ENCODE measurements around the gene NDOR1. TPM values are rescaled to one million over a fixed set of nuclear protein-coding genes. Genes with fewer than 3 reads are reported as not detected.

Gene NDOR1
- total RNA-seq, 1 experiment from 2014 or later = 7.8 TPM

DNA sequence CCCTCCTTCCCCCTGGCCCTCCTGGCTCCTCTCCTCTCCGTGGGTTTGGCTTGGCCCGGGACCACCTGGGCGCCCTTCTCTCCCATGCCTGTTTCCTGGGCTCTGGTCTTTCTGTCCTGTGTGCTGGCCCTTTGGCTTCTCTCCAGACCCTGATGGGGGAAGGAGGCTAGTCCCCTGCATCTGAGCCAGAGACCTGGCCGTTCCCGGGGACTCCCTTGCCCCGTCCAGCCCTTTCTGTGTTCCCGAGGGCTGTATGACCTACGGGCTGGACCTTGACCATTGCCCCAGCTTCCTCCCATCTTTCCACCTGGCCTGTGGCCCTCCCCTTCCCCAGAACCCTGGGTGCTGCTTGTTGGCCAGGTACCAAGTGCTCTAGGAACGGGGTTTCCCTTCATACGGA is 58.0 kb downstream of the NDOR1 start:
- Histone ChIP-seq H3K4me2 (ENCODE audit: low read depth, low read length, poor library complexity, severe bottlenecking) (no peak overlapping the region), H3K36me3 (ENCODE audit: insufficient read depth, low read length) (peaks cover 10% of the 10 kb centered on the region), H3K27ac (ENCODE audit: low read length) (no peak overlapping the region), H3K9me3 (ENCODE audit: low read length) (no peaks in the 10 kb centered on the region), H3K9ac (ENCODE audit: low read length) (no peak overlapping the region), H3K4me3 (ENCODE audit: low read length) (no peak overlapping the region), H3K27me3 (ENCODE audit: low read length) (no peaks in the 10 kb centered on the region), H3K79me2 (ENCODE audit: low read length) (no peaks in the 10 kb centered on the region), H4K20me1 (ENCODE audit: insufficient read depth, low read depth, low read length) (no peaks in the 10 kb centered on the region), H2AFZ (ENCODE audit: low read length) (no peak overlapping the region), H3K9me2 (replicated peaks; ENCODE audit: insufficient read depth, low read length) (no peaks in the 10 kb centered on the region), H3K4me1 (ENCODE audit: low read length) (peaks cover 20% of the 10 kb centered on the region)
- no peak for DNase-seq

DNA sequence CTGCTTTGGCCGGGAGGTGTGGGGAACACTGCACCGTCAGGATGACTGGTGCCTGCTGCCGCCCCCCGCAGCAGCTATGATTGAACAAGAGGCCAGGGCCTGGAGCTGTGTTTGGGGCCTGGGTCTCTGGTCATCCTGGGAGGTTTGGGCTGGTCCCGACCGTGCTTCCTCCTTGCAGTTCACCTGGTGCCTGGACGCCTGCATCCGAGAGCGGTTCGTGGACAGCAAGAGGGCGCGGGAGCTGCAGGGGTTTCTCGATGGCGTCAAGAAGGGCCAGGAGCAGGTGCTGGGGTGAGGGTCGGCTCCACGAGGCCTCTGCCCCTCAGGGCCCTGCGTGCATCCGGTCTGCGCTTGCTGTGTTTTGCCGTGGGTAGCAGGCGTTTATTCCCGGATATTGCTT is 58.6 kb downstream of the NDOR1 start:
- Histone ChIP-seq H3K4me2 (ENCODE audit: low read depth, low read length, poor library complexity, severe bottlenecking) (no peak overlapping the region), H3K9me2 (replicated peaks; ENCODE audit: insufficient read depth, low read length) (no peaks in the 10 kb centered on the region), H3K27ac (ENCODE audit: low read length) (no peak overlapping the region), H3K36me3 (ENCODE audit: insufficient read depth, low read length) (peaks cover 5% of the 10 kb centered on the region), H2AFZ (ENCODE audit: low read length) (no peak overlapping the region), H3K9me3 (ENCODE audit: low read length) (no peaks in the 10 kb centered on the region), H3K79me2 (ENCODE audit: low read length) (no peaks in the 10 kb centered on the region), H3K4me1 (ENCODE audit: low read length) (peaks cover 26% of the 10 kb centered on the region), H3K9ac (ENCODE audit: low read length) (no peak overlapping the region), H3K4me3 (ENCODE audit: low read length) (no peak overlapping the region), H3K27me3 (ENCODE audit: low read length) (no peaks in the 10 kb centered on the region), H4K20me1 (ENCODE audit: insufficient read depth, low read depth, low read length) (no peaks in the 10 kb centered on the region)
- DNase-seq = no peak

DNA sequence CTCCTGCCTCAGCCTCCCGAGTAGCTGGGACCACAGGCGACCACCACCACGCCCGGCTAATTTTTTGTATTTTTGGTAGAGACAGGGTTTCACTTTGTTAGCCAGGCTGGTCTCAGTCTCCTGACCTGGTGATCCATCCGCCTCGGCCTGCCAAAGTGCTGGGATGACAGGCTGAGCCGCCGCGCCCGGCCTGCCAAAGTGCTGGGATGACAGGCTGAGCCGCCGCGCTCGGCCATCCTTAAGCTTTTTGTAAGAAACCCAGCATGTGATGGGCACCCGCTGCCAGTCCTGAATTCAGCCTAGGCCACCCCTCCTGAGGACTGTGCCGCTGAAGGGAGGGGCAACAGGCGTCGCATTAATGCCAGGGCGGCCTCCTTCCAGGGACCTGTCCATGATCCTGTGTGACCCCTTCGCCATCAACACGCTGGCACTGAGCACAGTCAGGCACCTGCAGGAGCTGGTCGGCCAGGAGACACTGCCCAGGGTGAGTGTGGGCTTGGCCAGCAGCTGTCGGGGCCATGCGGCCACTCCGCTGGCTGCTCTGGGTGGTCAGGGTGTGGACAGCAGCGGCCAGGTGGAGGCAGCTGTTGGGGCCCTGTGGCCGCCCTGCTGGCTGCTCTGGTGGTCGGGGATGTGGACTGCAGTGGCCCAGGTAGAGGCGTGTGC is 60.1 kb downstream of the NDOR1 start:
- Histone ChIP-seq H3K9me3 (ENCODE audit: low read length) (no peaks in the 10 kb centered on the region), H4K20me1 (ENCODE audit: insufficient read depth, low read depth, low read length) (no peaks in the 10 kb centered on the region), H3K27ac (ENCODE audit: low read length) (no peak overlapping the region), H3K4me1 (ENCODE audit: low read length) (peaks cover 36% of the 10 kb centered on the region), H3K79me2 (ENCODE audit: low read length) (0 out of 2 replicates have a peak, but pooled peaks cover 2% of the 10 kb centered on the region), H3K27me3 (ENCODE audit: low read length) (no peaks in the 10 kb centered on the region), H2AFZ (ENCODE audit: low read length) (no peak overlapping the region), H3K9ac (ENCODE audit: low read length) (no peak overlapping the region), H3K36me3 (ENCODE audit: insufficient read depth, low read length) (peaks cover 8% of the 10 kb centered on the region; the same call in 1 of the 2 replicates), H3K4me3 (ENCODE audit: low read length) (no peak overlapping the region), H3K4me2 (ENCODE audit: low read depth, low read length, poor library complexity, severe bottlenecking) (no peak overlapping the region), H3K9me2 (replicated peaks; ENCODE audit: insufficient read depth, low read length) (no peaks in the 10 kb centered on the region)
- no peak for DNase-seq

DNA sequence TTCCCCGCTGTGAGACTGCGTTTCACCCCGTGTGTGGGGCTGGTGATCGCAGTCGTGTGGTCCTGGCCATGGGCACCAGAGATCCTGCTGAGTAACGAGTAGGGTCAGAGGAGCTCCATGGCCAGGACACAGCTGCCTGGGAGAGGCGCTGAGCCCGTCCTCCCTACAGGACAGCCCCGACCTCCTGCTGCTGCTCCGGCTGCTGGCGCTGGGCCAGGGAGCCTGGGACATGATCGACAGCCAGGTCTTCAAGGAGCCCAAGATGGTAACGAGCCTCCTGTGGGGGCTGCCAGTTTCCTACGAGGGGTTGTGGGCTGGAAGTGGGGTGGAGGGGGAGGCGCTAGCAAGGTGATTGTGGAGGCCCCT is 60.6 kb downstream of the NDOR1 start:
- no peak overlapping the region for H2AFZ ChIP-seq (ENCODE audit: low read length)
- no peaks in the 10 kb centered on the region for H3K9me2 ChIP-seq (replicated peaks; ENCODE audit: insufficient read depth, low read length)
- H3K4me1 ChIP-seq (ENCODE audit: low read length) = peaks cover 36% of the 10 kb centered on the region
- H3K9me3 ChIP-seq (ENCODE audit: low read length) = no peaks in the 10 kb centered on the region
- no peaks in the 10 kb centered on the region for H4K20me1 ChIP-seq (ENCODE audit: insufficient read depth, low read depth, low read length)
- DNase-seq = no peak
- 0 out of 2 replicates have a peak, but pooled peaks cover 2% of the 10 kb centered on the region for H3K79me2 ChIP-seq (ENCODE audit: low read length)
- H3K36me3 ChIP-seq (ENCODE audit: insufficient read depth, low read length) = peaks cover 8% of the 10 kb centered on the region; the same call in 1 of the 2 replicates
- H3K4me3 ChIP-seq (ENCODE audit: low read length) = no peak overlapping the region
- no peak overlapping the region for H3K4me2 ChIP-seq (ENCODE audit: low read depth, low read length, poor library complexity, severe bottlenecking)
- no peak overlapping the region for H3K9ac ChIP-seq (ENCODE audit: low read length)
- H3K27ac ChIP-seq (ENCODE audit: low read length) = no peak overlapping the region
- H3K27me3 ChIP-seq (ENCODE audit: low read length) = no peaks in the 10 kb centered on the region

Small RNA genes lying within 50 kb of the gene (small RNA-seq; reads per million reads assigned to genes)
- gene MIR3621 = not detected

Other genes with a start within 250 kb of the NDOR1 start
- gene PTGDS, start 228.2 kb upstream of the NDOR1 start, total RNA-seq (2014; rRNA removed; shearing (Covaris generic); ENCODE audit: low replicate concordance) = not detected in 2 replicates
- gene LCNL1, start 222.7 kb upstream of the NDOR1 start, total RNA-seq (2014; rRNA removed; shearing (Covaris generic); ENCODE audit: low replicate concordance) = not detected in 2 replicates
- 20.1 and 62.6 TPM in 2 replicates for gene PAXX, start 213.3 kb upstream of the NDOR1 start, total RNA-seq (2014; rRNA removed; shearing (Covaris generic); ENCODE audit: low replicate concordance)
- gene CLIC3, start 209.1 kb upstream of the NDOR1 start, total RNA-seq (2014; rRNA removed; shearing (Covaris generic); ENCODE audit: low replicate concordance) = not detected in 2 replicates
- gene ABCA2, start 177.5 kb upstream of the NDOR1 start, total RNA-seq (2014; rRNA removed; shearing (Covaris generic); ENCODE audit: low replicate concordance) = 2.4 and 6.4 TPM in 2 replicates
- not detected in 2 replicates for gene FUT7, start 173.6 kb upstream of the NDOR1 start, total RNA-seq (2014; rRNA removed; shearing (Covaris generic); ENCODE audit: low replicate concordance)
- gene NPDC1, start 159.5 kb upstream of the NDOR1 start, total RNA-seq (2014; rRNA removed; shearing (Covaris generic); ENCODE audit: low replicate concordance) = not detected in 2 replicates
- gene ENTPD2, start 151.6 kb upstream of the NDOR1 start, total RNA-seq (2014; rRNA removed; shearing (Covaris generic); ENCODE audit: low replicate concordance) = not detected in 2 replicates
- 18.6 and 53.2 TPM in 2 replicates for gene SAPCD2, start 135.1 kb upstream of the NDOR1 start, total RNA-seq (2014; rRNA removed; shearing (Covaris generic); ENCODE audit: low replicate concordance)
- 15.1 and 26.2 TPM in 2 replicates for gene UAP1L1, start 128.2 kb upstream of the NDOR1 start, total RNA-seq (2014; rRNA removed; shearing (Covaris generic); ENCODE audit: low replicate concordance)
- 28.9 and 58.1 TPM in 2 replicates for gene MAN1B1, start 118.7 kb upstream of the NDOR1 start, total RNA-seq (2014; rRNA removed; shearing (Covaris generic); ENCODE audit: low replicate concordance)
- gene DPP7, start 91.0 kb upstream of the NDOR1 start, total RNA-seq (2014; rRNA removed; shearing (Covaris generic); ENCODE audit: low replicate concordance) = 114 and 237 TPM in 2 replicates
- not detected in 2 replicates for gene GRIN1, start 66.5 kb upstream of the NDOR1 start, total RNA-seq (2014; rRNA removed; shearing (Covaris generic); ENCODE audit: low replicate concordance)
- not detected in 2 replicates for gene LRRC26, start 35.6 kb upstream of the NDOR1 start, total RNA-seq (2014; rRNA removed; shearing (Covaris generic); ENCODE audit: low replicate concordance)
- not detected in 2 replicates for gene TMEM210, start 33.6 kb upstream of the NDOR1 start, total RNA-seq (2014; rRNA removed; shearing (Covaris generic); ENCODE audit: low replicate concordance)
- 16.8 and 28.0 TPM in 2 replicates for gene ANAPC2, start 17.1 kb upstream of the NDOR1 start, total RNA-seq (2014; rRNA removed; shearing (Covaris generic); ENCODE audit: low replicate concordance)
- gene SSNA1, start 17.0 kb upstream of the NDOR1 start, total RNA-seq (2014; rRNA removed; shearing (Covaris generic); ENCODE audit: low replicate concordance) = 48.9 and 101 TPM in 2 replicates
- 5.7 and 15.2 TPM in 2 replicates for gene TPRN, start 5.0 kb upstream of the NDOR1 start, total RNA-seq (2014; rRNA removed; shearing (Covaris generic); ENCODE audit: low replicate concordance)
- 30.6 and 39.8 TPM in 2 replicates for gene TMEM203, start 52 bp upstream of the NDOR1 start, total RNA-seq (2014; rRNA removed; shearing (Covaris generic); ENCODE audit: low replicate concordance)
- 0.26 and 0.36 TPM in 2 replicates for gene RNF208, start 16.5 kb downstream of the NDOR1 start, total RNA-seq (2014; rRNA removed; shearing (Covaris generic); ENCODE audit: low replicate concordance)
- gene CYSRT1, start 19.5 kb downstream of the NDOR1 start, total RNA-seq (2014; rRNA removed; shearing (Covaris generic); ENCODE audit: low replicate concordance) = 0.75 and 1.2 TPM in 2 replicates
- gene RNF224, start 21.8 kb downstream of the NDOR1 start, total RNA-seq (2014; rRNA removed; shearing (Covaris generic); ENCODE audit: low replicate concordance) = 0.37 TPM in 1 of 2 replicates, not detected in the other
- gene SLC34A3, start 25.2 kb downstream of the NDOR1 start, total RNA-seq (2014; rRNA removed; shearing (Covaris generic); ENCODE audit: low replicate concordance) = not detected in 2 replicates
- 97.1 and 152 TPM in 2 replicates for gene TUBB4B, start 35.6 kb downstream of the NDOR1 start, total RNA-seq (2014; rRNA removed; shearing (Covaris generic); ENCODE audit: low replicate concordance)
- gene STPG3, start 45.6 kb downstream of the NDOR1 start, total RNA-seq (2014; rRNA removed; shearing (Covaris generic); ENCODE audit: low replicate concordance) = 0.61 and 0.86 TPM in 2 replicates
- 17.8 and 42.7 TPM in 2 replicates for gene NELFB, start 49.6 kb downstream of the NDOR1 start, total RNA-seq (2014; rRNA removed; shearing (Covaris generic); ENCODE audit: low replicate concordance)
- gene TOR4A, start 72.0 kb downstream of the NDOR1 start, total RNA-seq (2014; rRNA removed; shearing (Covaris generic); ENCODE audit: low replicate concordance) = 8.8 and 19.2 TPM in 2 replicates
- gene NRARP, start 96.6 kb downstream of the NDOR1 start, total RNA-seq (2014; rRNA removed; shearing (Covaris generic); ENCODE audit: low replicate concordance) = 1.4 and 1.8 TPM in 2 replicates
- gene EXD3, start 217.5 kb downstream of the NDOR1 start, total RNA-seq (2014; rRNA removed; shearing (Covaris generic); ENCODE audit: low replicate concordance) = 2.8 and 7.8 TPM in 2 replicates
- 0.51 TPM in 1 of 2 replicates, not detected in the other for gene NOXA1, start 217.7 kb downstream of the NDOR1 start, total RNA-seq (2014; rRNA removed; shearing (Covaris generic); ENCODE audit: low replicate concordance)
- not detected in 2 replicates for gene ENTPD8, start 235.7 kb downstream of the NDOR1 start, total RNA-seq (2014; rRNA removed; shearing (Covaris generic); ENCODE audit: low replicate concordance)

Measured in Karpas-422 (cell line).